ENCODE data around the gene IGSF21.

IGSF21 gene

DNA sequence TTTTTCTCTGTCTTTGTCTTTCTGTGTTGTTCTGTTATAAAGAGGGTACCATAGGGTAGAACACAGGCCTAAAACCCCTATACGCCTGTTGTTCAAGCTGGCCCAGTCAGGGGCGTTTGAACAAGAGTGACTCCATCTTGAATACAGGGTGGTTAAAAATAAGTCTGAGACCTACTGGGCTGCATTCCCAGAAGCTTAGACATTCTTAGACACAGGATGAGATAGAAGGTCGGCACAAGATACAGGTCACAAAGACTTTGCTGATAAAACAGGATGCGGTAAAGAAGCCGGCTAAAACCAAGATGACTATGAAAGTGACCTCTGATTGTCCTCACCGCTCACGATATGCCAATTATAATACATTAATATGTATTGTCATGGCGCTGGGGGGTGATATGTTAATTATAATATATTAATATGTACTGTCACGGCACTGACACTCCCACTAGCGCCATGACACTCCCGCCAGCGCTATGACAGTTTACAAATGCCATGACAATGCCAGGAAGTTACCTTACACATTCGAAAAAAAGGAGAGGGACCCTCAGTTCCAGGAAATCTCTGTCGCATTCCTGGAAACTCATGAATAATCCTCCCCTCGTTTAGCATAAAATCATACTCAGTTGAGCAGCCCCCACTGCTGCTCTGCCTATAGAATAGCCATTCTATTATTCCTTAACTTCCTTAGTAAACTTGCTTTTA is 314.6 kb downstream of the IGSF21 start:
- no peak for DNase-seq (ENCODE audit: low read depth in 2 of 2)

DNA sequence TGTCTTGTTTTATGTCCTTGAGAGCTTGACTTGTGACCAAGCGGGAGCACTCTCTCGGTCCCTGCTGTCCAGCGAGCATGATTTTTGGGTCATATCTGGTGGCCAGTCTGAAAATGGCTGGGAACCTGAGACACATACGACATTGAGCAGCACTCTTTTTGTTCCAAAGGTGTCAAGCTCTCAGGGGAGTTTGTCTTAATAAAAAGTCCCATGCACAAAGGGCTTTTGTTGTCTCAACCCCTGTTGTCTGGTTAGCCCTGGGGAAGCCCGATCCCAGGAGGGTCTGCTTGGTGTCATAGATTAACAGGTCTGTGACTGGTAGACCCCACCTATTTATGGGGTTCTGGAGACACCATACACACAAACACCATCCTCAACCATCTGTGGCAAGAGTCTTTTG is 315.4 kb downstream of the IGSF21 start:
- no peak for DNase-seq (ENCODE audit: low read depth in 2 of 2)

GRCh38 chr1:18426580-18426979 is 319.0 kb downstream of the IGSF21 start:
- no peak for DNase-seq (ENCODE audit: low read depth in 2 of 2)

Measured in stimulated activated CD4-positive, alpha-beta T cell treated with anti-CD3 and anti-CD28 coated beads, Interleukin-12 subunit alpha, Interleukin-12 subunit beta, amount 100 ng/mL, for 24 hours (primary cell).